GM12865 (cell line): Measurements from ENCODE around the gene ARHGEF3.

Experiments used
- DNase-seq: peaks from one replicate; pipeline ENCODE4 v3.0.0; 2010; ENCODE audit warnings: low read depth
- H3K4me3 ChIP-seq: 2 replicates; pipeline ENCODE4 v1.5.1; 2011; ENCODE audit warnings: mild to moderate bottlenecking, low read depth, low read length, control low read depth
- CTCF ChIP-seq: IDR thresholded peaks from 2 replicates; pipeline ENCODE4 v1.5.1; 2011; ENCODE audit warnings: low read length, control low read depth, low read depth, inconsistent platforms; ENCODE audit not compliant: insufficient read depth; ENCODE audit errors: missing control alignments

The ARHGEF3 gene

GRCh38 chr3:56753206-56753820, 48.4 kb downstream of the ARHGEF3 start:
- DNase-seq: peak; percentile 88

GRCh38 chr3:56751056-56751707, 50.6 kb downstream of the ARHGEF3 start:
- H3K4me3 ChIP-seq: no peak overlapping the region
- no peak for TF ChIP-seq CTCF
- DNase-seq: no peak

More at GRCh38 chr3:56753206-56753820, 48.4 kb downstream of the ARHGEF3 start:
- no peak for TF ChIP-seq CTCF
- no peak overlapping the region; the same call in 1 of the 2 replicates for H3K4me3 ChIP-seq

- TF ChIP-seq CTCF: no peak
- no peak overlapping the region for H3K4me3 ChIP-seq
- DNase-seq: no peak
These were observed 53.0 kb downstream of the ARHGEF3 start for GRCh38 chr3:56748663-56749231.

- no peak overlapping the region for H3K4me3 ChIP-seq
- no peak for DNase-seq
- no peak for TF ChIP-seq CTCF
These were observed 54.6 kb downstream of the ARHGEF3 start for GRCh38 chr3:56747150-56747549.

GRCh38 chr3:56744016-56744415, 57.7 kb downstream of the ARHGEF3 start:
- H3K4me3 ChIP-seq: no peak overlapping the region
- no peak for DNase-seq
- TF ChIP-seq CTCF: no peak

- H3K4me3 ChIP-seq: no peak overlapping the region
- TF ChIP-seq CTCF: no peak
- no peak for DNase-seq
These were observed 58.9 kb downstream of the ARHGEF3 start for GRCh38 chr3:56742887-56743286.
